ENCODE measurements around the gene PPM1L.
"Not testable (repeated sequence)": the region's sequence is repeated elsewhere in the genome, so short reads cannot be mapped to it uniquely, and the experiment has no call there.

PPM1L gene

DNA sequence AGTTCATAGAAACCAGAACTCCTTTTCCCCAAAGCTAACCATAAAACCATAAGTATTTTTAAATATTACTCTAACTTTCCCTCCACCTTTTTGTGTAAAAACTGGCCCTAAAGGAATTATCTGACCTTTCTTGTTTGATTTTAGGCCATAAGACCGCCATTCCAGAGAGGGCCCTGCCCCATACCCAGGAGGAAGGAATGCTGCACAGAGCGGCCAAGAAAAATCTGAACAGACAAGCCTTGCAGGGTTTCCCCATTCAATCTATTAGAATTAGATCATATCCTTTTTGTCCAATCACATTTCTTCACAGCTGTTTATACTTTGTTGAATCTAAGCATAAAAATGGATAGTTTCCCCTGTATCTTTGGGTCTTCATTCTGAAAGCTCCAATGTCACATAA, 252.1 kb downstream of the PPM1L start:
- TF ChIP-seq, protein P1, sequence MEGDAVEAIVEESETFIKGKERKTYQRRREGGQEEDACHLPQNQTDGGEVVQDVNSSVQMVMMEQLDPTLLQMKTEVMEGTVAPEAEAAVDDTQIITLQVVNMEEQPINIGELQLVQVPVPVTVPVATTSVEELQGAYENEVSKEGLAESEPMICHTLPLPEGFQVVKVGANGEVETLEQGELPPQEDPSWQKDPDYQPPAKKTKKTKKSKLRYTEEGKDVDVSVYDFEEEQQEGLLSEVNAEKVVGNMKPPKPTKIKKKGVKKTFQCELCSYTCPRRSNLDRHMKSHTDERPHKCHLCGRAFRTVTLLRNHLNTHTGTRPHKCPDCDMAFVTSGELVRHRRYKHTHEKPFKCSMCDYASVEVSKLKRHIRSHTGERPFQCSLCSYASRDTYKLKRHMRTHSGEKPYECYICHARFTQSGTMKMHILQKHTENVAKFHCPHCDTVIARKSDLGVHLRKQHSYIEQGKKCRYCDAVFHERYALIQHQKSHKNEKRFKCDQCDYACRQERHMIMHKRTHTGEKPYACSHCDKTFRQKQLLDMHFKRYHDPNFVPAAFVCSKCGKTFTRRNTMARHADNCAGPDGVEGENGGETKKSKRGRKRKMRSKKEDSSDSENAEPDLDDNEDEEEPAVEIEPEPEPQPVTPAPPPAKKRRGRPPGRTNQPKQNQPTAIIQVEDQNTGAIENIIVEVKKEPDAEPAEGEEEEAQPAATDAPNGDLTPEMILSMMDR (conservative IDR thresholded peaks at IDR 0.05; ENCODE audit: low read length) = no peak
- no peak overlapping the region for H3K4me3 ChIP-seq (ENCODE audit: low read length)
- no peak for DNase-seq (ENCODE audit: low read depth)

DNA sequence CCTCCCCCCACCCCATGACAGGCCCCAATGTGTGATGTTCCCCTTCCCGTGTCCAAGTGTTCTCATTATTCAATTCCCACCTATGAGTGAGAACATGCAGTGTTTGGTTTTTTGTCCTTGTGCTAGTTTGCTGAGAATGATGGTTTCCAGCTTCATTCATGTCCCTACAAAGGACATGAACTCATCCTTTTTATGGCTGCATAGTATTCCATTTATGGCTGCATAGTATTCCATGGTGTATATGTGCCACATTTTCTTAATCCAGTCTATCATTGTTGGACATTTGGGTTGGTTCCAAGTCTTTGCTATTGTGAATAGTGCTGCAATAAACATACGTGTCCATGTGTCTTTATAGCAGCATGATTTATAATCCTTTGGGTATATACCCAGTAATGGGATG, 254.1 kb downstream of the PPM1L start:
- H3K4me3 ChIP-seq (ENCODE audit: low read length); DNase-seq (ENCODE audit: low read depth): not testable (repeated sequence)

DNA sequence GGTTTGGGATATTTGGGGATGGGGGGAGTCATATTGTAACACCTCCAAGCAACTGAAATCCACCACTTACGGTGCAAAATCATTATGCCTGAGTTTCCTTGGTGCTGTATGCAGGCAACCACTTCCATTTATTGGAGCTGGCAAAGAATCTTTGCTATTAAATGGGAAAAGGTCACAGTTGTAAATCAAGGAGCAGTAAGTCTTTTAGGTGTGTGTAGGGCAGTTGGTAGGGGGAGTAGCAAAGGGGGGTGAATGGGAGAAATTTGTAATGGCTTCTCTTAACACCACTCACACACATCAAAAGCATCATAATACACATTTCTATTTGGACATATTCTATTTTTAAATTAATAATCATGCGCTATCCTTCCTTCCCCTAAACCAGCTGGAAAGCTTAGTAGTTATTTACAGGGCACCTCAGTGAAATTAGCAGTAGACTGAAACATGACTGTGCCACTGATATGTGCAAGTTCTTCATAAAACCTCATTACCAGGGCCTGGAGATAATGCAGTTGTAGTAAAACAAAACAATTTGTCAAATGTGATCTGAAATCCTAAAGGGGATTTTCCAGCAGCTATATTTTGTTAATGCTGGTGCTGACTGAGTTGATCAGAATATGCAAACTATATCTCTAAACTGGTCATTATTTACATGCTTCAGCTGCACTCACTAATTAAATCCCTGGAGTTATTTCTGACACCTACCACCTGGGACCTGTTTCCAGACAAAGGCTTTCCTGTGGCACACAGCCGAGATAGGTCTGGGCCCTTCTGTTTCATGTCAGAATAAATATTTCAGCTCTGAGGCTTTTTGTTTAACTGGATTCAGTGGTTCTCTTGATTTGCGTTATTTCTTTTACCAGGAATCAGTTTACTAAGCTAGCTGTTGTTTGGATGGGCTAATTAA, 259.1 kb downstream of the PPM1L start:
- TF ChIP-seq, protein P1 (conservative IDR thresholded peaks at IDR 0.05; ENCODE audit: low read length) = no peak
- H3K4me3 ChIP-seq (ENCODE audit: low read length) = no peak overlapping the region
- DNase-seq (ENCODE audit: low read depth) = no peak

DNA sequence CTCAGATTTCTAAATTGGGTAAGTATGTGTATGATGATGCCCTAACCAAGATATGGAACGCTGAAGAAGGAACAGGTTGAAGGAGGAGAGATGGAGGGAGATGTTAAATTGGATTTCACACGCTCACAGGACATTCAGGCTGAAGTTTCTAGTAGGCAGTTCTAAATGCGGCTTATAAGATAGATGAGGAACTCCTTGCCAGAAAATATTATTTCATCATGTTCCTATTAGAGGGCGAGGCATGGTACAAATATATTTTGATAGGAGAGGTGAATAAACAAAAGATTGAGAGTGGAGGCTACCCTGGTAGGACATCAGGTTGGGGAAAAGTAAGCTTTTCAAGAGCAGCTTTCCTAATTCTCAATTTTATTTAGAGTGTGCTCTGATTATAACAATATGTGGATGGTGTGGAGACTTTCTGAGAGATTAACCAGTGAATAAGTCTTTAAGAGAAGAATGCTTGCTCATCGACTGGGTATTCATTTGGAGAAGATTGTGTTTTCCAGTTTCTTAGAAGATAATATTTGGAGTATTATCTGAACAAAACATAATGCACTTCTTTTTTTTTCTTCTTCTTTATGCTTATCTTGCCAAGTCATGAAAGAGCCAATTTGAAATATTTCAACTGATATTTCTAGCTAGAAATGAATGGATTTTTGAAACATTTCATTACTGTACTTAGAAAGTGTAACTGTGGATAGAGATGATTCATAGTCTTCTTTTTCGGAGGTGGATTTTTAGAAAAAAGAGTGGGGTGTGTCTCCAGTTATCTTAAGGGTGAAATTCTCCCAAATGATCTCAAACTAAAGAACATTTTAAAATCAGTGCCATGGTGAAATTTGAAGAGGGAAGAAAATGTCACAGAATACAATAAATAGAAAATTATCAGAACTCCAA, 260.6 kb downstream of the PPM1L start:
- TF ChIP-seq, protein P1 (conservative IDR thresholded peaks at IDR 0.05; ENCODE audit: low read length) = no peak
- DNase-seq (ENCODE audit: low read depth) = no peak
- H3K4me3 ChIP-seq (ENCODE audit: low read length) = no peak overlapping the region

DNA sequence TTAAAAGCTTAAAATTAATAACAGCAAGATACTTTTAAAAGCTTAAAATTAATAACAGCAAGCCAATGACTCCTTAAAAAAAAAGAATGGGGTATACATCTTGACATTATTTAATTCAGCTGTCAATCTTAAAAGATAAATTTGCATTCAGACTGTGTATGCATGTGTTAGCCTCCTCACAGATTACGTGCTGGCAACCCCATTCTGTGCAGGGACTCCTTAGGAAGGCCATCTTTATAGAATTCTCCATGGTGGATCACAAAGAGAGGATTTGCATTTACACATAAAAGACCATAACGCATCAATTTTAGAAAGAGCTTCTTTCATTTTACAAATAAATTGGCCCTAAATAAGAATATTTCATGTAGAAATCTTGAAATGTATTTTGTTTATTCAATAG, 261.9 kb downstream of the PPM1L start:
- no peak for DNase-seq (ENCODE audit: low read depth)
- H3K4me3 ChIP-seq (ENCODE audit: low read length) = no peak overlapping the region
- TF ChIP-seq, protein P1 (conservative IDR thresholded peaks at IDR 0.05; ENCODE audit: low read length) = no peak

DNA sequence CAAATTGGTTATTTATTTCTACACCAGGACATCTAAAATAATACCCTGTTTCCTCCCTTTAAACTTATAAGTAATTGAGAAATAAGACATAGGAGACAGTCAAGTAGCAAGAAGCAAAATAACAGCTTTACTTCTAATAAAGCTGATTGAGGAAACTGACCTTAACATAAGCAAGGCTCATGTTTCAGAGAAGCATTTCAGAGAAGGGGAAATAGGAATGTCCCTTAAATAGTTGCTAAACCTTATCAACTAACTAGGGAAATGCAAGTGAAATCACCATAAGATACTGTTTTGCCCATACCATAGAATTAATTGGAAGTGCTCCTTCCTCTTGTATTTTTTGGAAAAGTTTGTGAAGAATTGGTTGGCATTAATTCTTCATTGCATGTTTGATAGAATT, 264.2 kb downstream of the PPM1L start:
- TF ChIP-seq, protein P1 (conservative IDR thresholded peaks at IDR 0.05; ENCODE audit: low read length) = no peak
- H3K4me3 ChIP-seq (ENCODE audit: low read length) = no peak overlapping the region
- DNase-seq (ENCODE audit: low read depth) = no peak

DNA sequence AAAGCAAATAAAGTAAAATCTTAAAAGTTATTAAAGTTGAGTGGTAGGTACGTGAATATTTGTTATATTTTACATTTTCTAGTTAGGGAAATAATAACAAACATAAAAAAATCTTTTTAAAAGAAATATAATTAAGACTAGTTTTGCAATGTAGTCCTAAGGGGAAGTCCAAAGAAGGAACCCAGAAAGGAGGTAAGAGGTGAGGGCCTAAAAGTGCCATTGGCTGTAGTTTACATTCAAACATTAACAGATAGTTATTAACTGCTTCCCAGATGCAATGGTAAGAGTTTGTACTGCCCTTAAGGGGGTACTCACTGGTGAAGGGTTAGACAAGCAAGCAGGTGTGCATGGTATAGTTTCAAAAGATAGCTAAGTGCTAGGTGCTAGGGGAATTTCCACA, 269.9 kb downstream of the PPM1L start:
- TF ChIP-seq, protein P1 (conservative IDR thresholded peaks at IDR 0.05; ENCODE audit: low read length) = no peak
- DNase-seq (ENCODE audit: low read depth) = no peak
- no peak overlapping the region for H3K4me3 ChIP-seq (ENCODE audit: low read length)

Measured in AG10803 (cell line).